Neuronal stem cell (in vitro differentiated cells): ENCODE data around the gene SLC22A23.

Experiments used
- DNase-seq: peaks from one replicate; pipeline ENCODE4 v3.0.0-alpha.2; 2013; ENCODE audit warnings: low spot score
- H2AFZ ChIP-seq: one replicate; pipeline ENCODE4 v1.6.1; 2013; ENCODE audit warnings: mild to moderate bottlenecking, low read length, inconsistent platforms
- H2AK5ac ChIP-seq: 2 replicates; pipeline ENCODE4 v1.6.1; 2013; ENCODE audit warnings: low read depth, mild to moderate bottlenecking, inconsistent platforms, low read length, moderate library complexity, mixed read lengths
- H2BK120ac ChIP-seq: 2 replicates; pipeline ENCODE4 v1.6.1; 2013; ENCODE audit warnings: low read depth, mild to moderate bottlenecking, inconsistent platforms, low read length, moderate library complexity, mixed read lengths
- H2BK12ac ChIP-seq: one replicate; pipeline ENCODE4 v1.6.1; 2013; ENCODE audit warnings: low read length, inconsistent platforms
- H2BK15ac ChIP-seq: 2 replicates; pipeline ENCODE4 v1.6.1; 2013; ENCODE audit warnings: mild to moderate bottlenecking, low read length, inconsistent platforms, mixed read lengths
- H2BK5ac ChIP-seq: one replicate; pipeline ENCODE4 v1.6.1; 2013; ENCODE audit warnings: inconsistent platforms, mild to moderate bottlenecking, low read length, moderate library complexity
- H3K14ac ChIP-seq: one replicate; pipeline ENCODE4 v1.6.1; 2013; ENCODE audit warnings: low read length, inconsistent platforms
- H3K18ac ChIP-seq: 2 replicates; pipeline ENCODE4 v1.6.1; 2013; ENCODE audit warnings: low read length, inconsistent platforms
- H3K23ac ChIP-seq: 2 replicates; pipeline ENCODE4 v1.6.1; 2013; ENCODE audit warnings: low read depth, mild to moderate bottlenecking, mixed read lengths, low read length, inconsistent platforms; ENCODE audit not compliant: poor library complexity
- H3K27ac ChIP-seq: replicated peaks from 3 replicates; pipeline ENCODE4 v1.5.1; 2013; ENCODE audit warnings: low read length, inconsistent platforms
- H3K27me3 ChIP-seq, 3 experiments: 2 replicates each; pipeline ENCODE4 v1.6.1; 2013; ENCODE audit warnings: low read length in 3 of 3, mild to moderate bottlenecking in 2 of 3, inconsistent platforms in 1 of 3, low read depth in 1 of 3, mixed read lengths in 1 of 3, moderate library complexity in 1 of 3; ENCODE audit not compliant: control insufficient read depth in 3 of 3, insufficient read depth in 3 of 3
- H3K36me3 ChIP-seq, 2 donors: replicated peaks in 1 of 2; 2 replicates each; pipeline ENCODE4 v1.6.1; 2013; ENCODE audit warnings: low read length in 2 of 2; ENCODE audit not compliant: control insufficient read depth in 2 of 2, insufficient read depth in 2 of 2
- H3K4ac ChIP-seq: 2 replicates; pipeline ENCODE4 v1.6.1; 2013; ENCODE audit warnings: inconsistent platforms, mild to moderate bottlenecking, low read length, moderate library complexity
- H3K4me1 ChIP-seq, 2 donors: 1 replicate in 1 of 2; 2 replicates in 1 of 2; pipeline ENCODE4 v1.6.1; 2013; ENCODE audit warnings: low read length in 2 of 2, low read depth in 1 of 2; ENCODE audit not compliant: control insufficient read depth in 2 of 2, insufficient read depth in 1 of 2
- H3K4me2 ChIP-seq: one replicate; pipeline ENCODE4 v1.6.1; 2013; ENCODE audit warnings: mild to moderate bottlenecking, low read length, inconsistent platforms; ENCODE audit not compliant: insufficient read depth, poor library complexity, severe bottlenecking
- H3K4me3 ChIP-seq, 2 donors: 2 replicates each; pipeline ENCODE4 v1.5.1; 2013; ENCODE audit warnings: low read length in 2 of 2, mild to moderate bottlenecking in 2 of 2, inconsistent platforms in 1 of 2, moderate library complexity in 1 of 2
- H3K79me1 ChIP-seq: one replicate; pipeline ENCODE4 v1.6.1; 2013; ENCODE audit warnings: low read depth, mild to moderate bottlenecking, inconsistent platforms, low read length, moderate library complexity
- H3K9ac ChIP-seq: one replicate; pipeline ENCODE4 v1.6.1; 2013; ENCODE audit warnings: mild to moderate bottlenecking, low read depth, low read length, inconsistent platforms; ENCODE audit not compliant: poor library complexity
- H3K9me3 ChIP-seq, 2 donors: replicated peaks in 1 of 2; 2 replicates each; pipeline versions ENCODE3 to v1.6.1; 2013; ENCODE audit warnings: low read length in 2 of 2, mild to moderate bottlenecking in 2 of 2, inconsistent platforms in 1 of 2, low read depth in 1 of 2, mixed read lengths in 1 of 2, moderate library complexity in 1 of 2; ENCODE audit not compliant: control insufficient read depth in 2 of 2, insufficient read depth in 1 of 2
- H4K8ac ChIP-seq: one replicate; pipeline ENCODE4 v1.6.1; 2013; ENCODE audit warnings: low read depth, mild to moderate bottlenecking, inconsistent platforms, low read length, moderate library complexity
- H4K91ac ChIP-seq: one replicate; pipeline ENCODE4 v1.6.1; 2013; ENCODE audit warnings: low read length, low read depth, mild to moderate bottlenecking, inconsistent platforms; ENCODE audit not compliant: poor library complexity
- WGBS, 2 donors: extraction: QIAGEN DNeasy Blood & Tissue Kit; methylation state at CpG; one replicate each; pipeline ENCODE4 v1.1.7; 2013; ENCODE audit warnings: missing lambda C conversion rate in 2 of 2, mixed read lengths in 1 of 2; ENCODE audit not compliant: insufficient read length in 2 of 2, insufficient replicate concordance in 1 of 2; ENCODE audit errors: extremely low coverage in 2 of 2; 5-methylcytosine and 5-hydroxymethylcytosine counted together

SLC22A23 gene

GRCh38 chr6:3318226-3318625 is 138.6 kb downstream of the SLC22A23 start:
- H3K4me2 ChIP-seq: no peak overlapping the region
- no peak overlapping the region for H3K27ac ChIP-seq
- no peaks in the 10 kb centered on the region for H3K79me1 ChIP-seq
- H3K4ac ChIP-seq: no peak overlapping the region
- H2BK12ac ChIP-seq: no peak overlapping the region
- no peak overlapping the region for H4K91ac ChIP-seq
- no peaks in the 10 kb centered on the region for H3K36me3 ChIP-seq
- no peak overlapping the region for H3K23ac ChIP-seq
- H4K8ac ChIP-seq: no peak overlapping the region
- H2BK15ac ChIP-seq: no peak overlapping the region
- H3K4me1 ChIP-seq: no peaks in the 10 kb centered on the region
- no peak for DNase-seq
- no peaks in the 10 kb centered on the region for H3K9me3 ChIP-seq
- no peaks in the 10 kb centered on the region for H3K27me3 ChIP-seq
- no peak overlapping the region for H2AK5ac ChIP-seq
- H3K9ac ChIP-seq: no peak overlapping the region
- H3K4me3 ChIP-seq: no peak overlapping the region
- no peak overlapping the region for H2BK120ac ChIP-seq
- no CpG with 5 or more reads among the region's 10 CpGs for WGBS, 2 donors
- H2BK5ac ChIP-seq: no peak overlapping the region
- no peak overlapping the region for H3K18ac ChIP-seq
- H3K14ac ChIP-seq: no peak overlapping the region
- no peak overlapping the region for H2AFZ ChIP-seq

GRCh38 chr6:3317741-3318211 is 139.1 kb downstream of the SLC22A23 start:
- DNase-seq: no peak
- H4K91ac ChIP-seq: no peak overlapping the region
- no peak overlapping the region for H3K4me2 ChIP-seq
- no peak overlapping the region for H2BK15ac ChIP-seq
- no peak overlapping the region for H3K18ac ChIP-seq
- H3K23ac ChIP-seq: no peak overlapping the region
- no peaks in the 10 kb centered on the region for H3K79me1 ChIP-seq
- H2BK120ac ChIP-seq: no peak overlapping the region
- no peak overlapping the region for H2BK12ac ChIP-seq
- no peaks in the 10 kb centered on the region for H3K27me3 ChIP-seq
- peaks cover 0 to 1% of the 10 kb centered on the region in 2 donors for H3K4me1 ChIP-seq
- H2AFZ ChIP-seq: no peak overlapping the region
- H3K36me3 ChIP-seq: no peaks in the 10 kb centered on the region
- no peak overlapping the region for H2AK5ac ChIP-seq
- no peak overlapping the region for H4K8ac ChIP-seq
- WGBS, 2 donors: no CpG with 5 or more reads among the region's 11 CpGs
- H3K27ac ChIP-seq: no peak overlapping the region
- H2BK5ac ChIP-seq: no peak overlapping the region
- H3K9me3 ChIP-seq: no peaks in the 10 kb centered on the region
- H3K9ac ChIP-seq: no peak overlapping the region
- H3K14ac ChIP-seq: no peak overlapping the region
- H3K4me3 ChIP-seq: no peak overlapping the region
- H3K4ac ChIP-seq: no peak overlapping the region

- Histone ChIP-seq H2BK12ac (no peak overlapping the region), H2BK5ac (no peak overlapping the region), H4K8ac (no peak overlapping the region), H3K23ac (no peak overlapping the region), H2BK15ac (no peak overlapping the region), H3K27ac (no peak overlapping the region), H3K27me3 (no peaks in the 10 kb centered on the region), H3K9me3 (no peaks in the 10 kb centered on the region), H4K91ac (no peak overlapping the region), H3K4me2 (no peak overlapping the region), H2AFZ (no peak overlapping the region), H2AK5ac (no peak overlapping the region), H3K4ac (no peak overlapping the region), H3K4me1 (peaks cover 0 to 4% of the 10 kb centered on the region in 2 donors), H3K4me3 (no peak overlapping the region), H2BK120ac (no peak overlapping the region), H3K36me3 (no peaks in the 10 kb centered on the region), H3K14ac (no peak overlapping the region), H3K18ac (no peak overlapping the region), H3K79me1 (no peaks in the 10 kb centered on the region), H3K9ac (no peak overlapping the region)
- no CpG with 5 or more reads among the region's 8 CpGs for WGBS, 2 donors
- no peak for DNase-seq
Measured at GRCh38 chr6:3316818-3317217, 140.0 kb downstream of the SLC22A23 start.

DNA sequence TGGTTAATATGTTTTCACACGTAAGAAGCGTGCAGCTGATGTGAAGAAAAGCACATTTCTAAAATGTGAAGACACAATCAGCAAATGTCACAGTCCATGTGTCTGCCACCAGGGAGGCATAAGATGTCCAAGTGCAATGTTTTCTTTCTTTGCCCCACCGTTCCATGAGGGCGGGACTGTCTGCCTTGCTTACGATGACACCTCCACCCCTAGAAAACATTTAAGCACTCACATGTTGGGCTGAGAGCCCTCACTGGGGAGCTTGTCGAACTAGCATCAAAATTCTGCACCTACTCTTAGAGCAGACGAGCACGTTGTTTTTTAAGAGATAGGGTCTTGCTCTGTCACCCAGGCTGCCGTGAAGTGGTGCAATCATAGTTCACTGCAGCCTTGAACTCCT is 140.5 kb downstream of the SLC22A23 start:
- H3K9ac ChIP-seq: no peak overlapping the region
- no peak overlapping the region for H3K4me3 ChIP-seq
- no peak overlapping the region for H4K8ac ChIP-seq
- peaks cover 0 to 4% of the 10 kb centered on the region in 2 donors for H3K4me1 ChIP-seq
- no peak for DNase-seq
- no CpG with 5 or more reads among the region's 9 CpGs for WGBS, 2 donors
- no peak overlapping the region for H3K27ac ChIP-seq
- no peak overlapping the region for H2AK5ac ChIP-seq
- H2BK15ac ChIP-seq: no peak overlapping the region
- no peak overlapping the region for H3K23ac ChIP-seq
- no peaks in the 10 kb centered on the region for H3K9me3 ChIP-seq
- no peak overlapping the region for H2AFZ ChIP-seq
- no peaks in the 10 kb centered on the region for H3K27me3 ChIP-seq
- no peak overlapping the region for H3K14ac ChIP-seq
- no peak overlapping the region for H3K18ac ChIP-seq
- no peak overlapping the region for H2BK5ac ChIP-seq
- H2BK120ac ChIP-seq: no peak overlapping the region
- H2BK12ac ChIP-seq: no peak overlapping the region
- no peaks in the 10 kb centered on the region for H3K36me3 ChIP-seq
- H4K91ac ChIP-seq: no peak overlapping the region
- H3K4me2 ChIP-seq: no peak overlapping the region
- H3K79me1 ChIP-seq: no peaks in the 10 kb centered on the region
- H3K4ac ChIP-seq: no peak overlapping the region
